RKO (cell line): ENCODE results near the gene MDN1.

Source experiments
- DNase-seq: peaks from one replicate; pipeline ENCODE4 v3.0.0-alpha.2; 2016; ENCODE audit warnings: low spot score

Gene MDN1

DNA sequence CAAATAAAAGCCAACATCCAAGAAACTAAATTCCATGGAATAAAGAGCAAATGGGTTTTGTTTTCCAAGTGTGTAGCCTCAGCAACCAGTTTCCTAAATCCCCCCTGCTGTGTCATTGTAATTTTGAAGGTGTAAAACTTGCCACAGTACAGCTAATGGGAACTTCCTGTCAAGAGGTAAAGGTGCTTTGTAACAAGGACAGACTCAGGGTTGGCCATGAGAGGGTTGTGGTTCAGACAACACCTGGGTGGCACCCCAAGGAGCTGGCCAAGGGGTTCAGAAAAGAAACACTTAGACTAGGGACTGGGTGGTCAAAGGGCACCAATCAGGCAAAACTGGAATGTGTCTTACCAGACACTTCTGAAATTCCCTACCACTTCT, 128.7 kb downstream of the MDN1 start:
- no peak for DNase-seq

DNA sequence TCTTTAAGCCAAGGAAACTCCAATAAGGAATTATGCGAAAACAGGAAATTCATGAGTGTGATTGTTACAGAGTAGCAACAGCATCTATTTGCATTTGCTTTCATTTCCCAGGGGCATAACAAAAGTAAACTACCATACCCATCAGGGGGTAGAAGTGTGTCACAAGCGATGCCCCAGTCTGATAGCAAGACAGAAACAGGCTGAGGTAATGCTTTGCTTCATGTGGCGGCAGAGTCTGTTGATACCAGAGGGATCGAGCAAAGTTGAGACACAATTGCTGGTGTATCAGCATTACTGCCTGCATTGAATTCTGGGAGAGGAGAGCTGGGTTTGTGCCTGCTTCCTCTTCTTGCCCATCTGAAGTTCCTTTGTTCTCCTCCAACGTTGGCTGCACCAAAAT, 129.9 kb downstream of the MDN1 start:
- no peak for DNase-seq

DNA sequence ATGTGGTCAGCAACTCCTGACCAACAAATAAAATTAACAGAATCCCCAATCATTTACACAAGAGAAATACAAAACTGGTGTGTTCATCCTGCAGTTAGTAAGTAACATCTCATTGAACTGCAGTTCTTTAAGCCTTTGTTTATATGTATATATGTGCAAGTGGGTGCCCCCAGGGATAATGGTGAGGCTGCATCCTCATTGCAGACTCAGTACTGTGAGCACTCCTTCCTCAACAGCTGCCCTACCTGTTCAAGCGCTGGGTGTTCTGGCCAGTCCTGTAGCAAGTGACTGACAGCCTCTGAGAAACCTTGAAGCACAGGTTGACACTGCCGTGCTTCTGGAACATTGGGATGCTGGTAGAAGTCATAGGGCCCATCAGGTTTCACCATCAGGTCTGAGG, 131.3 kb downstream of the MDN1 start:
- no peak for DNase-seq

DNA sequence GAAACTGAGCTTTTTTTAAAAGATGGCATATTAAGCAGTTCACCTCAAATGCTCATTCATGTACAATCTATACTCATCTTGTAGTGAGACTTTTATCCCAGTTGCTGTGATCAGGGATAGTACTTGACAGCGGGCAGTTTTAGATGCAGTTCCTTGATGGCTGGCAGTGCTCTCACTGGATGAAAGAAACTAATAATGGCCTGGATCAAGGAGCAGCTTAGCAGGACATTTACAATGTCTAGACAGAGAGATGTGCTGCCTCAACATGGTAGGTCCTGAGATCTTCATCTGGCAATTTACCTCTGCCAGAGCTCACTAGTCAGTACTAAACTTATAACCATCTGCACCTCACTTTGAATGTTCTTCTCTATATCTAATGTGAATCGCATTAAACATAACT, 134.3 kb downstream of the MDN1 start:
- no peak for DNase-seq

DNA sequence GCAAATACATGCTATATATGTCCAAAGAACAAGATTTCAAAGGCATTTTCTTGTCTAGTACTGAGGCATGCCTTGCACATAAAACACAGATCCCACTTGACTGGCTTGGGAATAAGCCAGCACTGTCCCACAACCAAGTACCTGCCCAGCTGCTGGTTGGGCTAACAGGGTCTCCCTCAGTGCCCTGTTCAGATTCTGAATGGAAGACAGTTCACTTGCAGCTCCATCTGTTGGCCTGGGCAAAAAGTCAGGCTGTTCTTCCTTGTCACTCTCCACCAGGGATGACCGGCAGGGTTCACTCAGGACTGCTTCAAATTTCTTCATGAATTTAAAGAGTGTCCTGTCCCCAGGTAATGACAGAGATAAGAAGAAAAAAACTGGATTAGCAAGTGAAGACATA, 136.6 kb downstream of the MDN1 start:
- DNase-seq, result no peak

- DNase-seq, result no peak
Observed at GRCh38 chr6:89681983-89682564, 137.5 kb downstream of the MDN1 start.

DNA sequence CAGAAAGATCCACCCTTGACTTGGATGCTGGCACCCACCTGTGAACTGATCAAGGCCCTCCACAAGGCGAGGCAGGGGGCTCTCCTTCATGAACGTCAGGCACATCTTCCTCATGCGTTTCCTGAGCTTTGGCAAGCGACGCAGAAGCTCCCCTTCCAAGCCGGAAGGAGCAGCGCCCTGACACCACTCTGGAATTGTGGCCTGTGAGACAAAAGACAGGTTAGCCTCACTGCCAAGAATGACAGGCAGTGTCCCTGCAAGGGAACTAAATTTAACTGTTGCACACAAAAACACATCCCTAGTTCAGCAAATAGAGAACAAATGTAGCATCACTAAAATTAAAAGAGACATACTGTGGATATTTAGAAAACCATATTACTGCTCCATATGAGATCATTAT, 139.0 kb downstream of the MDN1 start:
- DNase-seq, result no peak

- no peak for DNase-seq
Observed at GRCh38 chr6:89680150-89680549, 139.4 kb downstream of the MDN1 start.

DNA sequence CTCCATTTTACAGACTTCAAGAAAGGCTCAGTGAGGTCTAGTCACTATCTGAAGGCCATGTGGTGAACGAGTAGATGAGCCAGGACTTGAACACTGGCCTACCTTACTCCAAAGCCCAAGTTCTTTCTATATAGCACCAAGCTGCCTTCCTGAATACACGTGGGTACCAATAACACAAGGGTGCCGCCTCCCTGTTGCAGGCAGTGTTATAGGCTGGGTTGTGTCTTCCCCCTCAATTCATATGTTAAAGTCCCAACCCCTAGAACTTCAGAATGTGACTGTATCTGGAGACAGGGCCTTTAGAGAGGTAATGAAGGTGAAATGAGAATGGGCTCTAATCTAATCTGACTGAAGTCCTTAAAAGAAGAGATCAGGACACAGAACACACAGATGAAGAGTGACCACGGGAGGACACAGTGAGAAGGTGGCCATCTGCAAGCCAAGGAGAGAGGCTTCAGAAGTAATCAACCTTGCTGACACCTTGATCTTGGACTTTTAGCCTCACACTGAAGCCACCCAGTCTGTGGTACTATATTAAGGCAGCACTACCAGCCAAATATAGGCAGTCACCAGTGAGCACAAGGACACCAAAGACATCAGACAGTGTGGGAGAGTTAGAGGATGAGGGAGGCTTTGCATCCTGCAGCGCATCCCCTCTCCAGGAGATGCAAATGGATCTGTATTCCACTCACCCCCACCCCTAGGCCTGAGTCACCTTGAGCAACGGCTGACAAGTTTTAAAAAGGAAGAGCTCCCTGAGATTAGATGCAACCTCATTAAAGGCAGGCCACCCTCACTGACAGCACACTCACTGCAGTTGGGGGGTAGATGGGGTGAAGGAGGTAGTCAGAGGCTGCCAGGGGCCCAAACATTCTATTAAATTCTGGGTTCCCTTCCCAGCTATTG, 140.1 kb downstream of the MDN1 start:
- DNase-seq, result no peak

GRCh38 chr6:89678531-89678930, 141.1 kb downstream of the MDN1 start:
- no peak for DNase-seq

- DNase-seq, result no peak
Observed at GRCh38 chr6:89675949-89676748, 143.4 kb downstream of the MDN1 start.

DNA sequence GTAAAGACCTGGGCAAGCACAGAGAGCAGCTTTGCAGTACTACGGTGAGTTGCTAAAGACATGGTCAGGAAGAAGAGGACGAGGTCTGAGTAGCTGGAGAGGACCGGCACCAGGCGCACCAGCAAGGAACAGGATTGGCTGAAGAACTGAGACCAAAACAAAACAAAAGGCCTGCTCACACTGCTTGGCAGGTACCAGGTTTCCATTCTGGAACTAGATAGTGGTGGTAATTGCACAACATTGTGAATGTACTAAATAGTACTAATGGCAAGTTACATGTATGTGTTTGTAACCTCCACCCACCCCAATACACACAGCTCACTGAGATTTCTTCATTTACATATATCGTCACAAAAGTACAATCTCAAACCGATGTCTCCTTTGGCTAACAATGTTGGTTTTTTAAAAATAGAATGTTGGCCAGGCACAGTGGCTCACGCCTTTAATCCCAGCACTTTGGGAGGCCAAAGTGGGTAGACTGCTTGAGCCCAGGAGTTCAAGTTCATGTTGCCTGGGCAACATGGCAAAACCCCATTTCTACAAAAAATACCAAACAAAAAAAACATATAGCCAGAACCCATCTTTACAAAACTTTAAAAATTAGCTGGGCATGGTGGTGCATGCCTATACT, 148.5 kb downstream of the MDN1 start:
- no peak for DNase-seq

DNA sequence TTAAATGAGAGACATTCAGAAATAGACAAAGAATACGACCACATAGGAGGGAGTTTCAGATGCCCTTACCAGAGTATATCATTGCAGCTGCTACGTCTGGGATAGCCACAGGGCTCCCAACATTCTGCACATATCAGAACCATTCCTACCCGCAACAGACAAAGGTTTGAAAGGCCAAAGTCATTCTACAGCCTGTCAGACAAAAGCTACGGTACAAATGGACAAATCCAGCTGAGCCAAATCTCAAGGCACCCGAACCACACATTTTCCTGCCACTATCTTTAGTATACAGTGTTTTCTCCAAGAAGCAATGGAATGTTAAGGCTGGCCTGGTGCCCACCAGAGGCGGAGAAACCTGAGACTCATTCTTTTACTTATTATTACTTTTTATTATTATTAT, 150.6 kb downstream of the MDN1 start:
- DNase-seq, result no peak

DNA sequence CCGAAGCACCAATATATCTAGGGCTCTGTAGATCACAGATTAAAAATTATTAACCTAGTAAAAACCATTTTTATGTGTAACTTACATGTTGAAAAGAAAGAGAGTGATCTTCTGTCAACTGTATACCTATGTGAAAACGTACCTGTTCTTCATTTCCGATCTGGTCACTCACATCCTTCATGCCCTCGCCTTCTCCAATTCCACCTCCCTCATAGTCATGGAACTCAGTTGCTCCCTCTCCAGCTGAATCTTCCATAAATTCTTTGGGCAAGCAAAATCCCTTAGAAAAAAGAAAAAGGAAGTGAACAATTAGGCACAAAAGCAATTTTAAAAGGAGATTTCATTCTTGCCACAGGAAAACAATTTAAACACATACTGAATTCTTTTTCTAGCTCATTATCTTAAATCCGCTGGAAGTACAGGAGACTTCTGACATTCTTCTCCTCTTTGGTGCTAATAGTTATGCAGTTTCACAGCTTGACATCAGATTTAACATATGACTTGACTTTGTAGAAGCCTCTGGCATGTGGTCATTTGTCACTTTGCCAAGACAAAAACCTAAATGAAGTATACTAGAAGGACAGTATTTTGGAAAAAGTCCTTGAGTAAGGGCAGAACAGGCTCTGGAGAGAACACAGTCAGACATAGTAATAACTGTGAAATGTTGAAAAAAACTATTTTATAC, 151.6 kb downstream of the MDN1 start:
- no peak for DNase-seq

DNA sequence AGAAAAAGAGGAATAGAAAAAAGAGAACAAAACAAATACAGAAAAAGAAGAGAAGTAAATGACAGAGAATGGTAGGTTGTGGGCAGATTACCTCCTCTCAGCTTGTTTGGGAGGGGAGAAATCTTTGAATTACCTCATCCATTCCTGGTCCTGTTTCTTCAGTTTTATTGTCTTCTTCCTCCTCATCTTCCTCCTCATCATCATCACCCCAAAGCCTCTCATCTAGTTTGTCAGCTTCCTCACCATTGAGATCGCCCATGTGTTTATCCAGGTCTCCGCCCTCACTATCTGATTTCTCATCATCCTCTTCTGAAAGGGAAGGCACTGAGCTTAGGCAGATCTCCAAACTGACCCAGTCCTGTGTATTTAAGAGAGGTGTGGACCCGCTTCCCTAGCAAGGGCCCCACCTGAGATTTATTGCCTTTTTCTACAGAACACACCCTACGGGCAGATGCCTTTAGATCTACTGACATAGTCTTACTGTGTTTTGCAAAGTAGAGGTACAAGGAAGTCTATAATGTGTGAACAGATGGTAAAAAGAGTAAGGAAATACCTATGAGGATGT, 156.9 kb downstream of the MDN1 start:
- no peak for DNase-seq

DNA sequence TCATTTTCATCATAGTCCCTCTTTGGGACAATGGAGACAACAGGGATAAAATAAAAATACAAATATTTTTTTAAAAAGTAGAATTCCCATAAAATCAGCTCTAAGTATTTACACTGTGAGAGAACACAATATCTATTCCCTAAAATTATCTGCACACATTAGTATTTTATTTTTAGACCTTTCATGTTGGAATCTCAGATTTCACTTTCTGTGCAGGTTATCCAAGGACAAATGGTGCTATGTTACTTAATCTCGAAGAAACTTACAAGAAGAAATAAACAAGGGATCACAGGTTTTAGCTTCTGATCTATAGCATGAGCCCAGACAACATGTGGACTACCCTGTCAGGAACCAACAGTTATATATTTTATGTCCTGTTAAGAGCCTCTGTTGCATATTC, 158.0 kb downstream of the MDN1 start:
- DNase-seq, result no peak

DNA sequence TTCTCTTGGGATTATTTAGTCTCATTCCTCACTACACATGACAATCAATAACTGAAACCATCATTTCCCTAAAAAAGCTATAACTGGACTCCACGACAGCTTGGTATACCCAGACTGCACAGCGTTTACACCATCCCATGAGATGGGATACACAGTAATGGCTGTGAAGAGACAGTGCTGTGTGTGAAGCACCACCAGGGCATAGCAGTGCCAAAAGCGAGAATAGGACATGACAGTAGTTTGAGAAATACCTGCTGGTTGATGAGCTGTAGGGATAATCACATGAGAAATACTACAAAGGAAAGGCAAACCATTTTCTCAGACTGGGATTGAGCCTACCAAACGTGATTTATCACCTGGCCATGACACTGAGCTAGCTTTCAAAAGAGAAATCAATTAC, 158.6 kb downstream of the MDN1 start:
- DNase-seq, result no peak

DNA sequence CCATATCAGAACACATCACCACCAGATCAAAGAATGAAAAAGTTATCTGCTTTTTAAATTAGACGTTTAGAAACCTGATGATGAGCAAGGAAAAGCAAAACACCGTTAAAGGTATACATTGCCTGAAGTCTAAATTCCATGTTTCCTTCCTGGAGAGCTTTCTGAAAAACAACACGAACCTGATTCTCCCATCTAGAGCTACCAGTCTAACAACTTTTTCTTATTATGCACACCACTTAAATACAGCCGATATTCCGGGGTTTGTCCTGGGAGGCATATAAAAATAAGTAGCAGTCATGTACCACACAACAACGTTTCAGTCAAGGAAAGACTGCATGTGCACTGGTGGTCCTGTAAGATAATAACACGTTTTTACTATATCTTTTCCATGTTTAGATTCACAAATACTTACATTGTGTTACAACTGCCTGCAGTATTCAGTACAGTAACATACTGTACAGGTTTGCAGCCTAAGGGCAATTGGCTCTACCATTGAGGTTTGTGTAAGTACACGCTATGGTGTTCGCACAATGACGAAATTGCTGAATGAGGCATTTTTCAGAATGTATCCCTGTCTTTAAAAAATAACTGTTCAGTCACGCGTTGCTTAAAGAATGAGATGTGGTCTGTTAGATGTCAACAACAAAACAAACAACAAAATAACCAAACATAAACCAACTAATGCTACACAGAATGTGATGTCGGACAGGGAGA, 162.0 kb downstream of the MDN1 start:
- DNase-seq, result no peak

DNA sequence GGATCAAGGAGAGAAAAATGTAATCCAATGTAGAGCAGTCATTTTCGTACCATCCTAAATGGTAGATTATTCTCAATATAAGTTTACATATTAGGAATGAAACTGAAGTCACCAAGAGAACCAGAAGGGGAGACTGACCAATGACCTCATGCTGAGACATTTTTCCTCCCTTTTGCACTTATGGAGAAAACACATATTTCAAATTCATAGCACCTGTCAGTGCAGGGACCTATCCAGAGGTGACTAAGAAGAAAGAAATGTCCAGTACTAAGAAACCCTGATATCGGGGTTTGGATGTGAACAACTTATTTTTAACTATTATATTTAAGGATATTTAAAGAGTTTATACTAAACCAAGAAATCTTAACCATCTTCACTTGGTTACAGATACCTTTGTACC, 164.5 kb downstream of the MDN1 start:
- DNase-seq, result peak; percentile 50

DNA sequence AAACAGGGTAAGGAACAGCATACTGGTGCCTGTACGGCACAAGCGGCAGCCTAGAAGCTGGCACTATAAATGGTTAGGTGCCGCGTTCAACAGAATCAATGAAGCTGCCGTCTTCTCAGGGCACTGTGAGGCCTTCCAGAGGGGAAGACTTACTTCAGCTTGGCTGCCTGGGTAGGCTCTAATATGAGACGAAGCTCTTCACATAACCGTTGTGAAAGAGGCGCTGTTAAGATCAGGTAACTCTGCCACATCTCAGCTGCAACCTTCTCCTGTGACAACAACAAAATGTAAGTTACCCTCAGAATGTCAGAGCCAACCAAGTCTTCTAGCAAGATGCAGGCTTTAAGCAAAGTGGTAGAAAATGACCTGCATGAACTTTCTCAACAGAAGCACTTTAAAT, 169.0 kb downstream of the MDN1 start:
- DNase-seq, result no peak

DNA sequence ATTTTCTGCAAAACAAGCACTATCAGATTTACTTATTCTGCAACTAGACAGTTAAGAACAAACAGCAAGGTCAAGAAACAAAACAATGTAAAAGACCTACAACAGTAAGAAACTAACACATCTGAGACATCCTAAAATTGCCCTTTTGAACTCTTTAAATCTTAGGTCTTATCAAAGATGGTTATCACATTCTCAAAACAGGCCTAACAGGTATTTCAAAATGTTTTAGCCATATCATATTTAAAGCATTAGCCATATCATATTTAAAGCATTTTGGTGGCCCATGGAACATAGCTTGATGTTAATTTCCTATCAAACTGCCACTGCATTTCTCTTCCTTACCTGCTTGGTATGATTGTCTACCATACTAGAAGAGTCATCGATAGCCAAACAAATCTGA, 169.9 kb downstream of the MDN1 start:
- no peak for DNase-seq
